GM12892 (cell line): ENCODE data around the gene TBX19. TPM values are rescaled to one million over a fixed set of nuclear protein-coding genes. Genes with fewer than 3 reads are reported as not detected.

ENCODE experiments used
- DNase-seq: peaks from one replicate; pipeline ENCODE4 v3.0.0; 2011; ENCODE audit not compliant: insufficient read length
- FAIRE-seq: peaks from 2 replicates; lab custom pipeline; 2011; peaks lifted over from hg19 to GRCh38; lab: Jason Lieb, UNC
- POLR2A ChIP-seq: IDR thresholded peaks from 2 replicates; pipeline ENCODE4 v1.6.1; 2011; ENCODE audit warnings: low read depth, low read length, control low read depth
- POLR2AphosphoS5 ChIP-seq: IDR thresholded peaks from 2 replicates; pipeline ENCODE4 v1.6.1; 2011; ENCODE audit warnings: low read depth, low read length, control low read depth
- TAF1 ChIP-seq: IDR thresholded peaks from 2 replicates; pipeline ENCODE4 v1.6.1; 2011; ENCODE audit warnings: low read depth, mild to moderate bottlenecking, control low read depth, low read length, borderline replicate concordance
- polyA plus RNA-seq: library from polyadenylated mRNA; unstranded; fragments of >200 nt; gene quantifications from one replicate; pipeline ENCODE4 v1.2.1, GENCODE V29; 2012; ENCODE audit warnings: missing spikeins, inconsistent platforms; ENCODE audit not compliant: missing spikeins

TBX19 gene
- 2.2 TPM for polyA plus RNA-seq

DNA sequence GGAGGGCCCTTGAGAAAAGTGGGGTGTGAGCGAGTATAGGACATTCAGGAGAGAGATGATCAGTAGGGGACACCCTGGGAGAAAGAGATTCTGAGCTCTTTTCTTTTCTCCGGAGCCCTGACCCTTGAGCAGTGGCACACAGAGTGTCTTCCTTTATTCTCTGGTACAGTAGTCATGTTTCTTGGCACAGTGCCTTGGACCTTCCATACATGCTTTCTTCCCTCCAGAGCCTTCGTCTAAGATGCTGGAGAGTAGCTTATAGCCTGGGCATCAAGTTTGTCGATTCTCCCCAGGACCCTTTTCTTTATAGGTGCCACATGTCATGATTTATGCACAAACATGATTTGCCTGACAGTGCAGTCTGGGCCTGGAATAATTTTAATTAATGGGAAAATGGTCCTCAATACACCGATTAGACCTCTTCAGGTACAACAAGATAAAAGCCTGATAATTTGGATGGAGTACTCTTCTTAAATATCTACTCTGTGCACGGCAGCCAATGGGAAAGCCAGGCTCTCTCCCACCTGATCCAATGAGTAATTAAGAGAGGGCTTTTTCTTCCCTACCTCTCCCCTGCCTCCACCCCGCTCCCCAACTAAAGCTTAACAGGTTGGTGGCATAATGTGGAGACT is at the start of gene TBX19:
TSS of gene TBX19 (plus strand) at position 582 of the 632 bp plus-strand sequence. CDS start 214 bp downstream, outside the sequence.
- TF ChIP-seq POLR2A: no peak
- no peak for TF ChIP-seq TAF1
- no peak for TF ChIP-seq POLR2AphosphoS5
- no peak for DNase-seq
- FAIRE-seq: no peak

DNA sequence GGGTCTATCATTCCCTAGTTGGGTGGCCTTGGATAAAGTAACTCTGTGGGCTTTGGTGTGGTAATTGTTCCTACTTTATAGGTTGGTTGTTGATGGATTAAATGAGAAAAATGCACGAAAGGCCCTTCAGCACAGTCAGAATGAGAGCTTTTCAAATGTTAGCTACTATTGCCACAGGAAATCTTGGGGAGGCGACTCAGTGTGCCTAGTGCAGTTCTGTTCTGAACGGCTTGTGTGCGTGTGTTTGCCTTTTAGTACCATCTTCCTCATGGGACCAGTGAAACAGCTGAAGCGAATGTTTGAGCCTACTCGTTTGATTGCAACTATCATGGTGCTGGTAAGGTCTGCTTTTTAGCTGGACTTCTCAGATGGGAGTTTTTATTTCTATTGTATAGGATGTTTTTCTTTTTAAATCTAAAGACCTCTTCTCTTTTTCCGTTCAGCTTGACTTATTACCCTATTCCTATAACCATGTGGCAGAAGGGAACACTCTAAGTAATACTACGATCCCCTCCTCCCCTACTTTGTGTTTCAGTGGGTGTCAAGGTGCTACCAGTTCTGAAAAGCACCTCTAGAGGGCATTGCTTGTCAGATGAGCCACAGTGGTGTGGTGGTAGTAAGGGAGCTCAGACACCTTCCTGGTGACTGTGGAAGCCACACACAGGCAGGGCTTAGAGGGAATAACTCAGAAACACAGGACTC is 45.7 kb upstream of the TBX19 start:
- TF ChIP-seq TAF1: no peak
- no peak for TF ChIP-seq POLR2A
- TF ChIP-seq POLR2AphosphoS5: no peak
- DNase-seq (peak; percentile 33), FAIRE-seq (peak; percentile 69)

DNA sequence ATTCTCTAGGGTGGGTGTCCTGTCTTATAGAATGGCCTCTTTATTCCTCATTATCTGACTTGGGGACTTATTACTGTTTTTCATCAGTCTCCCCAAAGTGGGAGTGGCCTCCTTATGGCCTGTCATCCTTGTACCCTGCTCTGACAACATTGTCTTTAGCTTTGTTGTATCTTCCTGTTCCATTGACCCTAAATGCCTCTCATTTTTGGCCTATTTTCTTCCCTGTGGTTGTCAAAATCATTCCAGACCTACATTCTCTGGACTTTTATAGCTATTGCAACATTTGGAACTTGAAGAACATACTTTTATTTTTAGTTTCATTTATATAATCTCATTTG is 45.2 kb upstream of the TBX19 start:
- no peak for DNase-seq
- FAIRE-seq: no peak
- no peak for TF ChIP-seq POLR2A
- TF ChIP-seq POLR2AphosphoS5: no peak
- TF ChIP-seq TAF1: no peak

DNA sequence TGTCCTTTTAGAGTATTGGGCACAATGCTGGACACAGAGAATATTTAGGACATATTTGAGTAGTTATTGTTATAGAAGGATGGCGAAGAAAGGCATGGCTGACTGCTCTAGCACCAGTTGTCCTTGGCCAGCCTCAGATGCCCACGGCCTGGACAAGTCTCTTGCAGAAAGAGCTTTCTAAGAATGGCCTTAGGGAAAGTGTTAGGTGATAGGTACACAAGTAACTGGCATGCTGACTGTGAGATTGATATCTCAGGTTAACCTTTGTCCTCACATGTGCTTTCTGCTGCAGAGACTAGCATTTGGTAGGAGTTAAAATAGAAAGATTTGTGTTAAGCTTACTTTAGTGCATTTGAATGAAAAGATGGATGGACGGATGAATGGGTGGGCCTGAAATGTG is 44.7 kb upstream of the TBX19 start:
- no peak for DNase-seq
- no peak for TF ChIP-seq TAF1
- no peak for TF ChIP-seq POLR2AphosphoS5
- no peak for FAIRE-seq

DNA sequence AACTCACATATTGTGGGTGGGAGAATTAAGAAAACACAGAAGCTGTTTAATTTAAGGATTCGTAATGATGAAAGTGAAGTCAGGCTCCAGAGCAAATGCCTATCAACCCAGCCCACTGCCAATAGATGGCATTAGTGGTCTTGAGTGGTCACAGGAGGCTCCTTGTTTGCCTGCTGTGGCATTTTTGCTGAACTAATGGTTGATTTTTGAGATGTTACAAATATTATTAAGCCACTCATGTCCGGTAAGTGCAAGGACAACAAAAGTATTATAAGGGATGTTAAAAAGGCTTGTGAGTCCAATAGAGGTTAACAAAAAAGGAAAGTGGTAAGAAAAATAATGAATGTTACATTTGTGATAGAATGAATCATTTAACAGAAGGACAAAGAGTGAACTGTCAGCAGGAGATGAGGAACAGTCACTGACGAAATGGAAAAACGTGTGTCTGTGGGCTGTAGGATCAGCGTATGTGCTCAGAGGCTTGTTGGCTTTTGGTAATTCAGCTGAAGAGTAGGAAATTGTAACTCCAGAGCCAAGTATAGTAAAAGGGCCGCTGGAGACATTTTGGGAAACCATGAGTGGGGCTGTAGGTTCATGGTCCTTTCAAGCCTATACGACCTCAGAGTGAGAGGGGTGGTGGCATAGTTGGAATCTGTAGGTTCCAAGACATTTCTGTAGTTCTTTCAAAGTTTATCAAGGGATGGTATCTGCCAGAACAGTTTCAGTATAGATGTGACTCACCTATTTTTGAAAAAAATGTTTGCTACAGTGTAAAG is 43.7 kb upstream of the TBX19 start:
- TF ChIP-seq POLR2AphosphoS5: no peak
- TF ChIP-seq POLR2A: no peak
- FAIRE-seq (no peak), DNase-seq (no peak)

DNA sequence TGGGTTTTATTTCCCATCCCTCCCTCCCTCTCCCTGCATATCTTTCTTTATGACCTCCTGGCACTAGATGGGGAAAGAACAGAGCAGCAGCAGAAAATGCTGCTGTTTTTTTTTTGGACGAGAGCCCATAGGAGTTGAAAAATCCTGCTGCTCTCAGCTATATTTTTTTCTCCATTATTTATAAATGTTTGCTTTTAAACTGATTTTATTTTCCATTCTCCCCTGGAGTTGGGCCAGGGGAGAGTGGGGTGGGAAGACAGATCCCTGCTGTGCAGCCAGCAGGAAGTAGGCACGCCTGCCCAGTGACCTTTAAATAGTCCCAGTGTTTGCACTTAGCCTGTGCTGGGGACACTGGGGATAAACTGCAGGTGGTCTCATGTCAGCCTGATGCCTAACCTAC is 37.5 kb upstream of the TBX19 start:
- DNase-seq (no peak), FAIRE-seq (no peak)
- no peak for TF ChIP-seq TAF1
- no peak; the same call in 1 of the 2 replicates for TF ChIP-seq POLR2AphosphoS5

DNA sequence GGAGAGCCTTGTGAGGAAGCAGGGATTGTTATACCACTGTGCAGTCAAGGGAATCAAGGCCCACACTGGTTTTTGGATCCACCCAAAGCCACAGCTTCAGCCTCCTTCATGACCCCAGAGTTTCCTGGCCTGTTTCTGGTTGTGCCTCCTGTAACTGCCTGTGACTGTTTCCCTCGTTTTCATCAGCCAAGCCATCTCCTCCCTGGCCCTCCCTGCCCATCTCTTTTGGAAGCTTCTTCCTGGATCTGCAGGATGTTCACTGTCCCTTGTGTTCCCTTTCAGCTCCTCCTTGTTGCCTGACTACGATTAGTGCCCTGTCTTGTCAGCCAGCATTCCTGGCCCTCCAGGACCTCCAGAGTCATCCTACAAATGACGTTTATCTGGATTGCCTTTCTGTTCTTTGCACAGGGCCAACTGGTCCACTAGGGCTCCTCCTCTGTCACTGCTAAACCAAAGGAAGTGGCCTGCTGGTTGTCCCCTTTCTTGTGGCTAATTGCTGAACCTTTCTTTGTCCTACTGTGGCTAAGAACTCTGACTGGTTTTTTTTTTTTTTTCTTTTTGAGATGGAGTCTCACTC is 37.0 kb upstream of the TBX19 start:
- TF ChIP-seq POLR2AphosphoS5 (no peak), POLR2A (no peak), TAF1 (no peak)
- DNase-seq (no peak), FAIRE-seq (no peak)

DNA sequence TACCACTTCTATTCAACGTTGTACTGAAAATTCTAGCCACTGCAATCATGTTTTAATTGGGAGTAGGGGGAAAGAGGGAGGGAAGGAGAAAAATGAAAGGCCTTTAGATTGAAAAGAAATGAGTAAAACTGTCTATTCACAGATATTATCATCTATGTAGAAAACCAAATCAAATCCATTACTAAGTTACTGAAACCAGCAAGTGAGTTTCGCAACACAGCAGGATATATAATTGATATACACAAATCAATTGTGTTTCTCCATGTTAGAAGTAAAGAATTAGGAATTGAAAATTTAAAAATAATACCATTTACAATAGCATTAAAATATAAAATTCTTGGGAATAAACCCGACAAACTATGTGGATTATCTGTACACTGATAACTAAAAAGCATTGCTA is 35.6 kb upstream of the TBX19 start:
- FAIRE-seq: no peak
- DNase-seq: no peak
- no peak for TF ChIP-seq TAF1
- no peak for TF ChIP-seq POLR2A
- TF ChIP-seq POLR2AphosphoS5: no peak

DNA sequence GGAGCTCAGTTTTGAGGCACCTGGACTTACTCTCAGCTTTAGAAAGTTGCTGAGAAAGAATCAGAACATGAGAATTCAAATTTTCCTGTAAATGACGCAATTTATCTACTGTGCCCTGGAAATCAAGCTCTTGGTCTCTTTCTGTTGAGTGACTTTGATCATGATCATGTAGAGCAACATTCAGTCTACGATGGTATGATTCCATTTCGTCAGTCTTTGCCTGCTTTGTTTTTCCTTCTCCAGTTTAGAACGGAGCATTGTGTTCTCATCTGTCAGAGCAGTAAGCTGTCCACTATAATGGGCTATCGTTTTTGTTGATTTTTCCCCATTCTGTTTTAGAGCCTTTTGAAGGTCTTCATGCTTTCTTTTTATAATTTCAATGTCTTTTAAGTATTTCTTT is 34.2 kb upstream of the TBX19 start:
- FAIRE-seq (no peak), DNase-seq (no peak)
- no peak for TF ChIP-seq TAF1
- no peak for TF ChIP-seq POLR2A
- TF ChIP-seq POLR2AphosphoS5: no peak

DNA sequence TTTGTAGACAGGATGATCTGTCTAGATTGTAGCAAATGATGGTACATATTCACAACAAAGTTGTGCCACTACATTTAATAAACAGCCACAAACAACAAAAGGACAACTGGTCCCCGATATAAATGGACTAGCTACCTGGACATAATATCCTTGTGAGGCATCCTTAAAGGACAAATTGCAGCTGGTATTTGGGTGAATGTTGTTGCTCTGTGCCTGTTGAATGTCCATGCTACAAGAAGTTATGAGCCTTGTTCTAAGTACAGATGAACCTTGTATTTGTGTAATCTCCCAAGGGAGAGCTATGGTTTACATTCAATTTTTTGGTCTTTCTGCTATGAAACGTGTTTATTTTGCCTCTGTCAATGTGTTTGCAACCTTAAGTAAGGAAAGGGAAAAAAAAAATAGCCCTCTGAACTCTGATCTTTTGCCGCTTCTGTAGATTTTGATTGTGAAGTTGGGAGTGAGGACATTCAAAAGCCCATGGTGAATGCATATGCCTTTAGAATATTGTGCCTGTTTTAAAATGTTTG is 28.4 kb upstream of the TBX19 start:
- DNase-seq: no peak

DNA sequence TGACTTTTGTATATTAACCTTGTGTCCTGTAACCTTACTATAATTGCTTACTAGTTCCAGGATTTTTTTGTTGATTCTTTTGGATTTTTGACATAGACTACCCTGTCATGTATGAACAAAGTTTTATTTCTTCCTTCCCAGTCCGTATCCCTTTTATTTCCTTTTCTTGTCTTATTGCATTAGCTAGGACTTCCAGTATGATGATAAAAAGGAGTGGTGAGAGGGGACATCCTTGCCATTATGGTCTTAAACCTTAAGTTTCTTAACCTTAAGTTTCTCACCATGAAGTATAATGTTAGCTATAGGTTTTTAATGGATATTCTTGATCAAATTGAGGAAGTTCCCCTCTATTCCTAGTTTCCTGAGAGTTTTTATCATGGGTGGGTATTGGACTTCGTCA is 24.5 kb upstream of the TBX19 start:
- no peak for TF ChIP-seq TAF1
- FAIRE-seq (no peak), DNase-seq (no peak)

More for the DNA sequence above, 28.4 kb upstream of the TBX19 start:
- peak; percentile 56 for FAIRE-seq
- no peak for TF ChIP-seq TAF1
- TF ChIP-seq POLR2A: no peak
- TF ChIP-seq POLR2AphosphoS5: no peak

DNA sequence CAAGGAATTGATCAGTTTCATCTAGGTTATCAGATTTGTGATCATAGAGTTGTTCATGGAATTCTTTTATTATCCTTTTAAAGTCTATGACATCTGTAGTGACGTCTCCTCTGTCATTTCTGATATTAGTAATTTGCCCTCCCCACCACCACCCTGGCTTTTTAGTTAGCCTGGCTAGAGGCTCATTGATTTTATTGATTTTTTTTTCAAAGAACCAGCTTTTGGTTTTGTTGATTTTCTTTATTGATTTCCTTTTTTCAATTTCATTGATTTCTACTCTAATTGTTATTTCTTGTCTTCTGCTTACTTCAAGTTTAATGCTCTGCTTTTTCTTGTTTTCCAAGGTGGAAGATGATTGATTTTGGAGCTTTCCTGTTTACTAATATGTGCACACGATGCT is 23.3 kb upstream of the TBX19 start:
- no peak for TF ChIP-seq POLR2AphosphoS5
- no peak for TF ChIP-seq POLR2A
- no peak for TF ChIP-seq TAF1
- FAIRE-seq (no peak), DNase-seq (no peak)
